SK-N-MC (cell line): ENCODE data around the gene TRIM62.

Experiments used
- EZH2 ChIP-seq: fragments of 200-600 bp; sonication (generic); IDR thresholded peaks from one replicate; pipeline ENCODE4 v1.6.1; 2017; ENCODE audit warnings: antibody characterized with exemption
- POLR2AphosphoS5 ChIP-seq: IDR thresholded peaks from 2 replicates; pipeline ENCODE4 v1.6.1; 2012; ENCODE audit warnings: mild to moderate bottlenecking, low read depth, low read length, borderline replicate concordance

DNA sequence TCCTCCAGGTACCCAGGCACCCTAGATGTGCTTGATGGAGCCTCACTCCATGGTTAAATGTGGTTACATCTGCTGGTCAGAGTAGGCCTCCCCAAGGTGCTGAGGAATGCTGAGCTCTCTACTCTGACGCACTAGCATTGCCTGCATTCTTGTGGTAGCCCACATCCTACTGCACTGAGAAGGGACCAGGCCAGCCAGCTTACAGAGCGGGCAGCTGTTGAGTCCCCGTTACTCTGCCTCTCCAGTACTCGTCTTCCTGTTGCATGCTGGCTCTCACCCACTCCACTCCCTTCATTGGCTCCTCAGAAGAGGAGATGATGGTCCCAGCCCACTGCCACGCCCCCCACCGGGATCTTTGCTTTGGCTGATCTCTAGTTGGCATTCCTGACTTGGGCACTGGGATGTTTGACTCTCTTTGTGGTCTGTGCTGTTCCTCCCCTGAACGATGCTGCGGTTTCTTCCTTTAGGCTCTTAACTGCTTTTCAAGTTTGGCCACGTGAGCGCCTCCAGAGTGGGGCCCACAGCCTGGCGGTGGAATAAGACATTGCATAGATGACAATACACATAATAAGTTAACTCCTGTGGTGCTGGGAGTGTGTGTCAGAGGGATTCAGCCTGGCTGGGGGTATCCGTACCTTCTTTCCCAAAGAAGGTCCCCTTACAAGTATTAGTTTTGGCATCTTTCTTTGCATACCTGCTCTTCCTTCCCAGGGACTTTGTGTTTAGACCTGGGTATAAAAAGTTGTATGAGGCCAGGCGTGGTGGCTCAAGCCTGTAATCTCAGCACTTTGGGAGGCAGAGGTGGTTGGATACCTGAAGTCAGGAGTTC is 82.3 kb downstream of the TRIM62 start:
- peak; percentile 39; the same call in 1 of the 2 replicates for TF ChIP-seq POLR2AphosphoS5
- TF ChIP-seq EZH2, result no peak
